ENCODE results near the gene ARL3.

Gene ARL3

GRCh38 chr10:102642736-102643335 is 71.4 kb downstream of the ARL3 start:
- DNase-seq = peak in 39 of 58 donors; percentile 31 to 84 (median 63)

DNA sequence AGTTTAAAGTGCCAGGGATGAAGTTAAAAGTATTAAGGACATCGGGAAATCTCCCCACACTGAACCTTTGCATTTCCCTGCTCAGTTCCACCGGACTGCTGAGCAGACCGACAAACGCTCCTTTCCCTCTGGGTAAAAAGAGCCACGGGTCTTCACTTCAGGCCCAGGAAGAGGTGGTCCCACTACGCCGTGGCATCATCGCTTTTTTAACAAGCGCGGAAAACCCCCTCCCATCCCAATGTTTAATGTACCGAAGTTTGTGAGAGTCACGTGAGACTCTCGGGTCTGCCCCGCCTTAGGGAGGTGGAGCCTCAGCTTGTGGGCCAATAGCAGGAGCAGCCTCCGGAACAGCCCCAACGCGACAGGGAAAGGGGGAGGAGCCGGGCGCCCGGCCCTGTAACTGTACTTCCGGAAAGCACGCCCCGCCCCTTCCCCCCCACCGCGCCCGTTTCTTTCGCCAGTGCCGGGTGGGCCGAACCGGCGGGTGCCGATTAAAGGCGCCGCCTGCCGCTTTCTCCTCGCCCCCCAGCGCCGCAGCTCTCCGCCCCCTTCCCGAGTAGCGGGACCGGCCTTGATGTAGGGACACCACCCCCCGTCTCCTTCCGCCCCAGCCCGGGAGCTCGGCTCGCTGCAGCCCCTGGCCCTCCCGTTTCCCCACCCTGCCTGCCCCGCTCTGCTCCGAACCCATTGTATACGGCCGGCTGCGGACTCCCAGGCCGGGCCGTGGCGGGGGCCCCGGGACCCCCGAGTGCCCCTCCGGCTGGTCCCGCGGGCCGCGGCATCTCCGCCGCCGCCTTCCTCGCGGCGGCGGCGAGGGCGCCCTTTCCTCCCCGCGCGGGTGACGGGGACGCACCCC is 72.1 kb downstream of the ARL3 start:
- DNase-seq = peak; percentile 65 to 99 (median 98)

GRCh38 chr10:102641402-102641801 is 72.8 kb downstream of the ARL3 start:
- DNase-seq = no peak

DNA sequence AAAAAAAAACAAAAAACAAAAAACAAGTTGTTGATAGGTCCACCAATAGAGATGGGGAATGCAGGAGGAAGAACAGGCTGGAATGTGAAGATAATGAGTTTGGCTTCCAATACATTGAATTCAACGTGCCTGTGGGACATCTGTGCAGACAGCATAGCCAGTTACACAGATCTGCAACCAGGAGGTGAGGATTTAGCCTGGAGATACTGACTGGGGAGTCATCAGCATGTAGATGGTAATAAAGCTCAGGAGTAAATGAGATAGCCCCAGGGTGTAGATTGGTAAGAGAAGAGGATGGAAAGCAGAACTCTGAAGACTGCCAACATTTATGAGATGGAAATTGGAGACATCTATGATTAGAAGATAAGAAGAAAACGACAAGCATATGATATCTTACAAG is 74.7 kb downstream of the ARL3 start:
- no peak for DNase-seq

- no peak for DNase-seq
Observed at GRCh38 chr10:102635377-102635776, 78.8 kb downstream of the ARL3 start.

- no peak for DNase-seq
Observed at GRCh38 chr10:102634686-102635085, 79.5 kb downstream of the ARL3 start.

DNA sequence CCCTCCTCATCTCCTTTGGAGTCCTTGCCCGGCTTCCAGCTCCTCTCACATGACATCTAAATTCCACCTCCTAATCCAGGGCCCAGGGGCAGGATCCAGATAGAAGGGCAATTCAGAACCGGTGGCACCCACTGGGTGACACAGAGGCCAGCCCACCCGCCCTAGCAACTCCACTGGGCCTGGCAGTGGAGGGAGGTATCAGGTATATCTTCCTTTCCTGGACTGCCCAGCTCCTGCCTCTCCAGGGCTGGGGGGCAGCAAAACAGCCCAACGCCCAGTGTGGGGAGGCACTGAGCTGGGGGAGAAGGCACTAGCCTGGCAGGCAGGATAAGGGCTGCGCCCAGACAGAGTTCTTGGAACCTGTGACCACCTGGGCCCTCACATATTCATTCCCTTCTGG is 80.3 kb downstream of the ARL3 start:
- DNase-seq = no peak

DNA sequence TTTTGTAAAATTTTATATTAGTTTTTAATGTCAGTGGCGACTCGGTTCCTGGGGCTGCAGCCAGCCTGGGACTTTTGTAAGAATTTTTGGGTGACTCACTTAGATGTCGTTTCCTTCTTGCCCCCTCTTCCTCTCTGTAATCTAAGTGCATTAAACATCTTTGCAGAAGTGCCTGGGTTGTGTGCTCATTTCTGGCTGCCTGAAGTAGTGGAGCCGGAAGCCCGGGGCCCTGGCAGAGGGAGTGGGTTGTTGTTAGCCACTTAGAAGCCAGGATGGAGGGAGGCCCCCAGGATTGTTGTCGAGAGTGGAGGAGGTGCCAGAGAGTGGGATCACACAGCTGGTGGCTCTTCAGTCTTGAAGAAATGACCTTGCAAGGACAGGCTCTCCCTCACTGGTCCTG is 80.9 kb downstream of the ARL3 start:
- no peak for DNase-seq

GRCh38 chr10:102632394-102633111 is 81.6 kb downstream of the ARL3 start:
- peak in 1 of 58 donors; percentile 37 for DNase-seq

DNA sequence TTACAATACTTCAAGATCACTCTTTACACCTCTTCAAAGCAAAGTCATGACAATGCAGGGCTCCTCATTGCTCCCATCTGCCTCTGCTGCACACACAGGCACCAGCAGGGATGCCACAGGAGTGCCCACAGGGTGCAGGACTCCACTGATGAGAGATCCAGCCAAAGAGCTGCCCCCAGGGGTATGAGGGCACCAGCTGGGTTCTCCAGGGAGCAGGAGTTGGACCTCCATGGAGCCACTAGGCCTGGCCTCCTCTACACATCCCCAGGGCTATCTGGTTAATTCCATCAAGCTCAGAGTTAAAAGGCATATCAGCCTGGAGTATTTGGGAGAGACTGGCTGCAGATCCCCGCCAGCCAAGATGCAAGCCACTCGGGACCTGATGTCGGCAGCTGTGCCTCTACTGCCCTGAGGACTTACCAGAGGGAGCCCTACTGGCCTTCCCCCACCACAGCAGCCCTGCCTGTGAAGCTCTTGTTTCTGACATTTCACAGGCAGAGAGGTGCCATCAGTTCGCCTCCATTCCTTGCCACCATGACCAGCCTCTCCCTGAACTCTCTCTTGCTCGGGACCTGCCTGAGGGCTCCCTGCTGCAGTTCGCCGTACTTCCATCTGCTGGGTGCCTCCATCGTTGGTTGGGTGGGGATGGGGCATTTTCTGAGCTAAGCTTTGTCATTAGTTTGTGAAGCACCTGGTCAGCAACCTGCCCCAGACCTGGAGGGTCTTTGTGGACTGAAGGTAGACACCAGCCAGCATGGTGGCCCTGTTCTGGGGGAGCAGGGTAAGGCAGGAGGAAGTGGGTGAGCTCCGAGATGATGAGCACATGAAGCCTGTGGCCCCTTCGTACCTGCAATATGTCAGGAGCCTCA is 82.4 kb downstream of the ARL3 start:
- DNase-seq = no peak

- peak in 6 of 58 donors; percentile 23 to 40 (median 30) for DNase-seq
Observed at GRCh38 chr10:102630663-102631062, 83.5 kb downstream of the ARL3 start.

DNA sequence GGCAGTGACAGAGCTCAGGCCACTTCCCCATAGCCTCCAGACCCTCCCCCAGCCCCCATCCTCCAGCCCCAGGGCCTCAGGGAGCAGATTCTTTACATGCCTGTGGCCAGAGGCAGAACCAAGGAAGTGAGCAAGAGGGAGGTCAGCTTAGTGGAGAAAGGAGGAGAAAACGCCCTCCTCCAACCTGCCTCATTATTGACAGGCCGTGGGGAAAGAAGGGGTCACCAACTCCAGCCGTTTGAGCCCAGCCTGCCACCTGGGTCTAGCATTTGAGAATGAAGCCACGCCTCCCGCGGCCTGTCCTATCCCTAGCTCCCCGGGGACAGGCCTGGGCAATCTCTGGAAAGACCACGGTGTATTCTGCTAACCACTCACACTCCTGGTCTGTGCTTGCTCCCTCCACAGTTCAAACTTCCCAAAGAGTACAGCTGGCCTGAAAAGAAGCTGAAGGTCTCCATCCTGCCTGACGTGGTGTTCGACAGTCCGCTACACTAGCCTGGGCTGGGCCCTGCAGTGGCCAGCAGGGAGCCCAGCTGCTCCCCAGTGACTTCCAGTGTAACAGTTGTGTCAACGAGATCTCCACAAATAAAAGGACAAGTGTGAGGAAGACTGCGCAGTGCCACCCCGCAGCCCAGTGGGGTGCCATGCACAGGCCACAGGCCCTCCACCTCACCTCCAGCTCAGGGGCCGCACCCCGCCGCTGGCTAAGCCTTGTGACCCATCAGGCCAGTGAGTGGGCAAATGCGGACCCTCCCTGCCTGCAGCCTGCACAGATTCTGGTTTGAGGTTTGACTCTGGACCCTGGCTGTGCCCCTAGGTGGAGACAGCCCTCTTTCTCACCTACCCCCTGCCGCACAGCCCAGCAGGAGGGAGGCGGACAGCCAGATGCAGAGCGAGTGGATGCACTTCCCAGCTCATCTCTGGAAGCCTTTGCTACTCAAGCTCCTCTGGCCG is 84.3 kb downstream of the ARL3 start:
- DNase-seq = peak in 1 of 58 donors; percentile 25

- peak in 55 of 58 donors; percentile 25 to 90 (median 77) for DNase-seq
Observed at GRCh38 chr10:102628451-102628911, 85.7 kb downstream of the ARL3 start.

GRCh38 chr10:102627736-102628293 is 86.4 kb downstream of the ARL3 start:
- DNase-seq = peak in 31 of 58 donors; percentile 39 to 85 (median 69)

- DNase-seq = peak in 41 of 58 donors; percentile 28 to 91 (median 68)
Observed at GRCh38 chr10:102627291-102627735, 86.9 kb downstream of the ARL3 start.

GRCh38 chr10:102626026-102626685 is 88.0 kb downstream of the ARL3 start:
- peak in 1 of 58 donors; percentile 26 for DNase-seq

DNA sequence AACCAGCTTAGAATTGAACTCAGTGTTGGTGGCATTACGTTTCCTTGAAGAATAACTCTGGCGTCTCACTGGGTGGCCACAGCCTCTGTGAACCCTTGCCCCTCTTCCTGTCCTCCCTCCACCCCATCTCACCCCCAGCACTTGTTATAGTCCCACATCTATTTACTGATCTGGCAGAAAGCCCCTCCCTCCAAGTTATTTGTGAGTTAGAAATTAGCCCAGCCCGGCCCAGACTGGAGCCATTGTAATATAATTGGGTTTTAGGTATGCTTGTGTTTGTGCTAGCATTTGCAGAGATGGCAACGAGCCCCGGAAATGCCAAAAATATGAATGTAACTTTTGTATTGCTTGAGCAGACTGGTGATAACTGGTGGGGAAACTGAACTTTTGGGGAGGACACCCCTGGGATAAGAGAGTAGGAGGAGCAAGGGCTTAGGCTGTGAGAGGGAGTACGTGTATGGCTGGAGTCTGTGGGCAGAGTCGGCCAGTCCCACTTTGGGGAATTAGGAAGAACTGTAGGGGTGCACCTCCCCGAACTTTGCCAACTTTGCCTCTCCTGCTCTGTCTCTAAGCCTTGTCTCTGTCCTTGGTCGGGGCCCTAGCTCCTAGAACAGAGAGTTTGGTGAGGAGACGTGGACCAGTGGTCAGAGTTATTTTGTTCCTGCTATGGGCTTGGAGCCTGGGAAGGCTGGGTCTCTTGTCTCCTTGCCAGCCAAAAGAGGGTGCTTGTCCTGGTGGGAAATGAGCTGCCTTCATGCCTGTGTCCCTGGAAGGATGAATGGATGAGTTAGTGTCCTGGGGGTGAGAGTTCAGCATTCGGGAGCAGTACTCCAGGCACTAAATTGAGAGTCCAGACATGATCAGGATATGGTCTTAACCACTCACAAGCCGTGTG is 89.2 kb downstream of the ARL3 start:
- no peak for DNase-seq

DNA sequence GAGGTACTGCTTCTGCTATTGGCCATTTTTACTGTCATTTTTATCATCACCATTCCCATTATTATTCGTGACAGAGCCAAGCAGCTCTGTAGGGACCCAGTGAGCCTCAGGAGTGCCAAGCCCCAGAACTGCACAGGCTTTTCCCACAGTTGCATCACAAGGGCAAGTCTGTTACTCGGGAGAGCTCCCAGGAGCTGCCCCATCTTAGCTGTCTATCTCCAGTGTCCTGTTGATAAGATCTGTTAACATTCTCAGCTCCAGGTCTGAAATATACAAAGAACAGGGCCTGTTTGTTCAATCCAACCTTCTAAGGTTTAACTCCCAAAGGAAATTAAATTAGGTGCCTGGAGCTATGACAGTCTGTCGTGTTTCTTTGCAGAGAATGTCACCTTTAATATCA is 90.1 kb downstream of the ARL3 start:
- DNase-seq = no peak
